ENCODE results near the gene ZNF213.

Gene ZNF213

GRCh38 chr16:3101841-3102470, 32.9 kb upstream of the ZNF213 start:
- DNase-seq, result no peak

DNA sequence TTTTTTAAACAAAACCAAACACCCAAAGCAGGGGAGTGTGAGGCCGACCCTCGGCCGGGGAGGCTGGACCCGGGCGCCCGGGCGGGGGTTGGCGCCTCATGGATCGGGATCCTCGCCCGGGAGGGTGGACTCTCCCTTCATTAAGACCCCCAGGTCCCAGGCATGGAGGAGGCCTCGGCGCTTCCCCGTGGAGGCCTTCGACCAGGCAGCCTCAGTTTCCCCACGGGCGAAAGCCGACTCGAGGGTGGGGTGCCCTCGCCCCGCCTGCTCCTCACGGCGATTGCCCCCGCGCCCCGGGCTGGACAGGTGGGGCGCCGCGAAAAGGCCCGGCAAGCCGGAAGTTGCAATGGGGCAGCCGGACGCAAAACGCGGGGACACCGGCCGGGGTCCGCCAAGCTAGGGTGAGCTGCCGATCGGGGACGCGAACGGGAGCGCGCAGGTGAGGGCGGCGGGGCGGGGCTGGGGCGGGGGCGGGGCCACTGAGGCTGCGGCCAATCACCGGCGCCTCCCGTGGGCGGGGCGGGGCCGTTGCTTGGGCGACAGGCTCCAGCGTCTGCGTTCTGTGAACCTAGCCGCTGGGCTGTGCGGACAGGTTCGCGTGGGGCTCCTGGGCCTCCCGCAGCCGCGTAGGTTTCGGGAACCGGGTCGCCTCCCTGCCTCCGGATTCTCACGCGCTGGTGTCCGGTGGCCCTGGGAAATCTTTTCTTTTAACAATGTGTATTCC, 28.5 kb upstream of the ZNF213 start:
- peak; percentile 74 to 83 for DNase-seq

- DNase-seq, result peak; percentile 37 to 75
Measured at GRCh38 chr16:3112058-3112880, 22.6 kb upstream of the ZNF213 start, which contains the start of gene ZNF205. TSS of gene ZNF205 (plus strand) at chr16:3112586. CDS start at chr16:3113431, 845 bp downstream.

DNA sequence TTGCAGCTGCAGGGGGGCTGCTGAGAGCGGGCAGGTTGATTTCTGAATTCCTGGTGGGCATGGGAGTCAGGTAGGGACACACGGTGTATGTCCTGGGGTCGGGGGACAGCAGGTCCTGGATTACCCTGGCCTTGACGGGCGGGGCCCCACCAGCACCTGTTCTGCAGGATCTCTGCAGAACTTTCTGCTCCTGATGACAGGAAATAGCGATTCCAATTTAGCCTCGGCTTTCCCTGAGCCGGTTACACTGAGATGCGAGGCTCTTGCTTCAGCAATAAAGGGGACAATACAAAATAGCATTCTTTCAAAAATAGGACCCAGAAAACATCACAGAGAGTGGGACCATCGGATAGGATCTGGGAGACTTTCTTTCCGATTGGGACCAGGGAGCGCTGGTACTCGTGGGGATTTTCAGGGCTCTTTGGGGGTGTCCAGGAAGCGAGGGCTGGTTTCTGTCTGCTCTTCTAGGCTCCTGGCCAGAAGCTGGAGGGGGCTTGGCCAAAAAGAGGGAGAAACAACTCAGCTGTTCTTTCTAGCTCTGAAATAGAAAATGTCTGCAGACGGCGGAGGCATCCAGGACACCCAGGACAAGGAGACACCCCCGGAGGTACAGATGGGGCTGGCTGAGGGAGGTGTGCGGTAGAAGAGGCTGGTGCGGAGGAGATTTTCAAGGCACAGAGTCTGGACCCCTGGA, 21.8 kb upstream of the ZNF213 start:
- no peak for DNase-seq

DNA sequence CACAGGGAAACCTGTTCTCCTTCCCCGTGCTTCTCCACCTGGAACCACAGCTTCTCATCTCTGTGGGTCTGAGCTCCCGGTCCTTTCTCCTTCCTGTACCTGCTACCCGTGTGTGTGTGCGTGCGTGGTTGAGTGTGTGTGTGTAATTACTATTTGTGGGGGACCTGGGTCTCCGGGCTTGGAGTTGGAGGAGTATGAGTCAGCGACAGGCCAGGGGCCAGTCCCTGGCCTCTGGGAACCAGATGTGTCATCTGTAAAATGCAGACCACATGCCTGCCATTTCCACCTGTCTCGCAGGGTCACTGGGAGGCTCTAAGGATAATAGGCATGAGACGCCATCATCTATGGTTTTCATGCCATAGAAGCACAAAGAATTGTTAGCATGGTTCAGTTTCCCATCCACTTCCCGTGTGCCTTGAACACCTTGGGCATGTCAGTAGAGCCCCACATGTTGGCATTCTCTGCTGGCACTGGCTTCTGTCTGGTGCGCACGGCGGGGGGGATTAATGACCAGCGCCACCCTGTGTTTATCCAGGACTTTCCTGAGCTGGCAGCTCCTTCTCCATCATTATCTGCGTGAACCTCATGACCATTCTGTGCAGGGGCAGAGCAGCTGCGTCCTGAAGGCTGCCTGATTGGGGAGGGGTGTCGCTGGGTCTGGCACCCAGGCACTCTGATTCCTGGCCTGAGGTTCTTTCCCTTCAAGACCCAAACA, 20.9 kb upstream of the ZNF213 start:
- DNase-seq, result no peak

- no peak for DNase-seq
Measured at GRCh38 chr16:3115003-3115402, 19.8 kb upstream of the ZNF213 start.

GRCh38 chr16:3115561-3115960, 19.3 kb upstream of the ZNF213 start:
- DNase-seq, result no peak

- DNase-seq, result no peak
Measured at GRCh38 chr16:3118204-3118790, 16.5 kb upstream of the ZNF213 start.

- DNase-seq, result no peak
Measured at GRCh38 chr16:3118846-3119245, 16.0 kb upstream of the ZNF213 start.

DNA sequence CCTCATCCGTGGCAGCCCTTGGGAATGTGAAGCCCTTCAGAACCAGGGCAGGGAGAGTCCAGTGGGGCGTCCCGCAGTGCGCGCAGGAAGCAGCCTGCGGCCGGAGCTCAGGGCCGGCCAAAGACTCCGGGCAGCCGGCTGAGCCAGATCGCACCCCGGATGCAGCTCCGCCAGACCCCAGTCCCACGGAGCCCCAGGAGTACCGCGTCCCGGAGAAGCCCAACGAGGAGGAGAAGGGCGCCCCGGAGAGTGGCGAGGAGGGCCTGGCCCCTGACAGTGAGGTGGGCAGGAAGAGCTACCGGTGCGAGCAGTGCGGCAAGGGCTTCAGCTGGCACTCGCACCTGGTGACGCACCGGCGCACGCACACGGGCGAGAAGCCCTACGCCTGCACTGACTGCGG, 15.5 kb upstream of the ZNF213 start:
- no peak for DNase-seq

- DNase-seq, result no peak
Measured at GRCh38 chr16:3119701-3120408, 15.0 kb upstream of the ZNF213 start.

DNA sequence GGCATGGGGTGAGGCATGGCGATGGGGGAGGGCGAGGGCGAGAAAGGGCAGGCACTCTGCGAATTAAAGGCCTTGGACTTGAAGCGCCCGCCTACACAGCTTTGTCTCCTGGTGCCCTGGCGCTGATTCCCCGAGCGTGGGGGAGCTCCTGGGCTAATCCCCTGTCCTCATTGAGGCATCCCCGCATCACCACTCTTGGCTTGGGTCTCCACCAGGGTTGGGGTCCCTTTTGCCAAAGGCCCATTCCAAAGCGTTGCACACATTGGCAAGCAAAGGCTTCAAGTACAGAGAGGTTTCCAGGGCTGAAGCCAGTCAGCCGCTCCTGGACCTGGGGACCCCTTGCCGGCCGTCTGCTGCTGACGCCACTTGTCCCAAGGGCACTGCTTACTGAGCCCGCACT, 14.4 kb upstream of the ZNF213 start:
- DNase-seq, result no peak

GRCh38 chr16:3121851-3122467, 12.9 kb upstream of the ZNF213 start:
- no peak for DNase-seq

DNA sequence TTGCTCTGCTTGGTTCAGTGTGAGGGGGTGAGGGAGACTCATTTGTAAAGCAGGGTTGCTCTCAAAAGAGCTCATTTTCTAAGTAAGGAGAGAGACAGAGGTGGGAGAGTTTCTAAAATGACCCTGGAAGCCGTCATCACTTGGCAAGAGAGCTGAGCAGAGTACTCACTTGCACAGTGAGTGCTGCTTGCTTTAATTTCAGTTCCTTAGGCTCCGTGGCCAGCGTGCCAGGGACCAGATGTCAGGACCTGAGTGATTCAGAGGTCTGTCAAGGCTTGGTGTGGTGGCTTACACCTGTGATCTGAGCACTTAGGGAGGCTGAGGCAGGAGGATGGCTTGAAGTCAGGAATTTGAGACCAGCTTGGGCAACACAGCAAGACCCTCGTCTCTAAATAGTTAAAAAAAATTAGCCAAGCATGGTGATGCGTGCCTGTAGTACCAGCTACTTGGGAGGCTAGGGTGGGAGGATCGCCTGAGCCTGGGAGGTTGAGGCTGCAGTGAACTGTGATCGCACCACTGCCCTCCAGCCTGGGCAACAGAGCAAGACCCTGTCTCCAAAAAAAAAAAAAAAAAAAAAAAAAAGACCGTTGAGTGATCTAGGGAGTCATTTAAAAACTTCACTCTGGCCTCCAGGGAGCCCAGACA, 11.8 kb upstream of the ZNF213 start:
- DNase-seq, result no peak

GRCh38 chr16:3123986-3124886, 10.6 kb upstream of the ZNF213 start:
- peak; percentile 90 to 93 for DNase-seq

- no peak for DNase-seq
Measured at GRCh38 chr16:3127745-3128144, 7.1 kb upstream of the ZNF213 start.

- peak; percentile 79 to 91 for DNase-seq
Measured at GRCh38 chr16:3129137-3130131, 5.4 kb upstream of the ZNF213 start.
